Type B pancreatic cell (in vitro differentiated cells): Measurements from ENCODE around the gene RIPOR1. TPM values are rescaled to one million over a fixed set of nuclear protein-coding genes. Genes with fewer than 3 reads are reported as not detected.

ENCODE experiments used
- DNase-seq: peaks from one replicate; pipeline ENCODE4 v3.0.0; 2021; ENCODE audit warnings: mixed read lengths; ENCODE audit not compliant: unreplicated experiment; ENCODE audit errors: extremely low spot score
- H3K27ac Mint-ChIP-seq: 2 replicates; pipeline ENCODE4 v1.8.0; 2021; ENCODE audit warnings: mild to moderate bottlenecking, mixed read lengths
- H3K27me3 Mint-ChIP-seq: 2 replicates; pipeline ENCODE4 v1.8.0; 2021; ENCODE audit warnings: mixed read lengths
- H3K36me3 Mint-ChIP-seq: 2 replicates; pipeline ENCODE4 v1.8.0; 2021; ENCODE audit warnings: mixed read lengths
- H3K4me1 Mint-ChIP-seq: one replicate; pipeline ENCODE4 v1.8.0; 2021; ENCODE audit warnings: mixed read lengths; ENCODE audit not compliant: unreplicated experiment
- H3K4me3 Mint-ChIP-seq: 2 replicates; pipeline ENCODE4 v1.8.0; 2021; ENCODE audit warnings: mild to moderate bottlenecking, mixed read lengths
- H3K9me3 Mint-ChIP-seq: 2 replicates; pipeline ENCODE4 v1.8.0; 2021; ENCODE audit warnings: mixed read lengths
- total RNA-seq: library from RNA; stranded (reverse); gene quantifications from 2 replicates; pipeline ENCODE4 v1.2.1, GENCODE V29; 2021; ENCODE audit warnings: low replicate concordance
- TF ChIP-seq, protein P1 (sequence below): fragments of 200-600 bp; sonication (generic); conservative IDR thresholded peaks from 2 replicates; pipeline ENCODE4 v1.5.0; 2021; ENCODE audit warnings: antibody characterized with exemption, mild to moderate bottlenecking

RIPOR1 gene
- total RNA-seq, 1 donor from 2014 or later = 43.1 TPM

DNA sequence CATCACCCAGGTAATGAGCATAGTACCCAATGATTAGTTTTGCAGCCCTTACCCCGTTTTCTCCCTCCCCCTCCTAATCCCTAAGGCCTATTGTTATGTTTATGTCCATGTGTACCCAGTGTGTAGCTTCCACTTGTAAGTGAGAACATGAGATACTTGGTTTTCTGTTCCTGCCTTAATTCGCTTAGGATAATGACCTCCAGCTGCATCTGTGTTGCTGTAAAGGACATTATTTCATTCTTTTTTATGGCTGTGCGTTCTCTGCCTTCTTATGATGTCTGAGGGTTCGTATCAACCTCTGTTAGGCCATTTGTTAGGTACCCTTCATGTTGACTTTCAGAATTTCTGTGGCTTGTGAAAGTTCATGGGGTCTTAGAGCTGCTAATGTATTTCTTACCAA is 64.7 kb downstream of the RIPOR1 start:
- H3K4me3 Mint-ChIP-seq = no peak overlapping the region
- no peak for DNase-seq
- no peak overlapping the region for H3K27ac Mint-ChIP-seq

DNA sequence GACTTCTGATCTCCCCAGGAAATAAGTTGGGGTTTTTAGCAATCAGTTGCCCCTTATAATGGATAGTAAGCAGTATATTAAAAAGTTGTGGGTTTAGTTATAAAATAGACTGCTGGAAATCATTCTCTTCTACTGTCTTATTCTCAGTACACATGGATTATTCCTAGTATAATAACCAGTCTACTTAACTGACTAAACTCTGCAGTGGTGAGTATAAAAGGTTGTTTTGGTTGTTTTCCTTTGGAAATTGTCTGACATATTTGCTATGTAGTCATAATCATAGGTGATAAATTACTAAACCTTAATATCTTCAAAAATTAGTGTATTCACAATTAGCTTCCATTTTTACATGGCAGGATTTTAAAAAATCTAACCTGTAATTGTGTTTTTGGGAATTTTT is 65.1 kb downstream of the RIPOR1 start:
- DNase-seq = no peak
- peaks cover 22% of the 10 kb centered on the region for H3K36me3 Mint-ChIP-seq
- H3K9me3 Mint-ChIP-seq = no peaks in the 10 kb centered on the region
- H3K4me1 Mint-ChIP-seq = peaks cover 14% of the 10 kb centered on the region
- no peaks in the 10 kb centered on the region for H3K27me3 Mint-ChIP-seq
- TF ChIP-seq, protein P1, sequence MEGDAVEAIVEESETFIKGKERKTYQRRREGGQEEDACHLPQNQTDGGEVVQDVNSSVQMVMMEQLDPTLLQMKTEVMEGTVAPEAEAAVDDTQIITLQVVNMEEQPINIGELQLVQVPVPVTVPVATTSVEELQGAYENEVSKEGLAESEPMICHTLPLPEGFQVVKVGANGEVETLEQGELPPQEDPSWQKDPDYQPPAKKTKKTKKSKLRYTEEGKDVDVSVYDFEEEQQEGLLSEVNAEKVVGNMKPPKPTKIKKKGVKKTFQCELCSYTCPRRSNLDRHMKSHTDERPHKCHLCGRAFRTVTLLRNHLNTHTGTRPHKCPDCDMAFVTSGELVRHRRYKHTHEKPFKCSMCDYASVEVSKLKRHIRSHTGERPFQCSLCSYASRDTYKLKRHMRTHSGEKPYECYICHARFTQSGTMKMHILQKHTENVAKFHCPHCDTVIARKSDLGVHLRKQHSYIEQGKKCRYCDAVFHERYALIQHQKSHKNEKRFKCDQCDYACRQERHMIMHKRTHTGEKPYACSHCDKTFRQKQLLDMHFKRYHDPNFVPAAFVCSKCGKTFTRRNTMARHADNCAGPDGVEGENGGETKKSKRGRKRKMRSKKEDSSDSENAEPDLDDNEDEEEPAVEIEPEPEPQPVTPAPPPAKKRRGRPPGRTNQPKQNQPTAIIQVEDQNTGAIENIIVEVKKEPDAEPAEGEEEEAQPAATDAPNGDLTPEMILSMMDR = no peak
- no peak overlapping the region for H3K4me3 Mint-ChIP-seq
- H3K27ac Mint-ChIP-seq = no peak overlapping the region

More for the DNA sequence above, 64.7 kb downstream of the RIPOR1 start:
- TF ChIP-seq, protein P1 = no peak
- peaks cover 21% of the 10 kb centered on the region for H3K36me3 Mint-ChIP-seq
- no peaks in the 10 kb centered on the region for H3K9me3 Mint-ChIP-seq
- peaks cover 14% of the 10 kb centered on the region for H3K4me1 Mint-ChIP-seq
- H3K27me3 Mint-ChIP-seq = no peaks in the 10 kb centered on the region

DNA sequence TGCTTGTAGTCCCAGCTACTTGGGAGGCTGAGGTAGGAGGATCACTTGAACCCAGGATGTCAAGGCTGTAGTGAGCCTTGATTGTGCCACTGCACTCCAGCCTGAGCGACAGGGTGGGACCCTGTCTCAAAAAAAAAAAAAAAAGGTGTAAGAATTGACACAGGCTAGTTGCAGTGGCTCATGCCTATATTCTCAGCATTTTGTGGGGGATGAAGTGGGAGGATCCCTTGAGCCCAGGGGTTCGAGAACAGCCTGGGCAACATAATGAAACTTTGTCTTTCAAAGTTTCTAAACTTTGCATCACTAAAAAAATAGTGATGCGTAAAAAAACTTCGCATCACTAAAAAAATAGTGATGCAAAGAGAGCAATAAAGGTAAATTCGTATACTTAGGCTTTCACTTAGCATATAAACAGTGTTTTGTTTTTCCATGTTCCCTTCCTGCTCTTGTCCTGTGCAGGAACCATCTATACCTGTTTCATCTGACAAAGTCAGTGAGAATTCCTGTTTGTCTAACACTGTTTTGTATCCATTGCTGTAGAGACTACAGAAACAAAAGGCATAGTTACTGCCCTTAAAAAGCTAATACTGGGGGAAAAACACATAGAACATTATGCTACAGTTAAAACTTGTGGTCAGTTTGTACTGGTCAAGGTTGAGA is 65.8 kb downstream of the RIPOR1 start:
- TF ChIP-seq, protein P1 = no peak
- H3K36me3 Mint-ChIP-seq = peaks cover 22% of the 10 kb centered on the region
- peak overlapping the region; percentile 48 for H3K27ac Mint-ChIP-seq
- no peaks in the 10 kb centered on the region for H3K9me3 Mint-ChIP-seq
- H3K4me3 Mint-ChIP-seq = no peak overlapping the region
- H3K27me3 Mint-ChIP-seq = no peaks in the 10 kb centered on the region
- no peak for DNase-seq
- peaks cover 14% of the 10 kb centered on the region for H3K4me1 Mint-ChIP-seq

DNA sequence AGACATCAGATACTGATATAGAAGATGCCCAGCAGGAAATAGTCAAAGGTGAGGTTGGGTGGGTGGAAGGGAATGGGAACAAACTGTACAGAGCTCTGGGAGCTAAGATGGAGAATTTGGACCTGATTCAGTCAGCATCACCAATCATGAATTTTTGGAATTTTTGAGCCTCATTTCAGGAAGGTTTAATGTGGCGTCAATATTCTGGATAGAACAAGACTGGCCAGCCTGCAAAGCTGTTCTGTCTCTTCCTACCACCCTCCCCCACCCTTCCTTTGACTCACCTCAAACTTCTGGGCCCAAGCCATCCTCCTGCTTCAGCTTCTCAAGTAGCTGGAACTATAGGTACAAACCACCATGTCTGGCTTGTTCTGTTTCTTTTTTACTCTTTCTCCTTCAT is 66.3 kb downstream of the RIPOR1 start:
- Mint-ChIP-seq H3K27me3 (no peaks in the 10 kb centered on the region), H3K4me1 (peaks cover 19% of the 10 kb centered on the region)
- TF ChIP-seq, protein P1 = no peak

More for the DNA sequence above, 66.3 kb downstream of the RIPOR1 start:
- no peak overlapping the region for H3K4me3 Mint-ChIP-seq
- DNase-seq = no peak
- H3K36me3 Mint-ChIP-seq = peaks cover 24% of the 10 kb centered on the region
- peak overlapping the region; percentile 48 for H3K27ac Mint-ChIP-seq
- H3K9me3 Mint-ChIP-seq = no peaks in the 10 kb centered on the region

Other genes with a start within 250 kb of the RIPOR1 start
- gene PLEKHG4, start 249.3 kb upstream of the RIPOR1 start, total RNA-seq = 2.9 and 3.8 TPM in 2 replicates
- 0.56 TPM in 1 of 2 replicates, not detected in the other for gene KCTD19, start 202.1 kb upstream of the RIPOR1 start, total RNA-seq
- 0.38 and 1.1 TPM in 2 replicates for gene LRRC36, start 202.0 kb upstream of the RIPOR1 start, total RNA-seq
- 39.3 and 44.5 TPM in 2 replicates for gene TPPP3, start 135.3 kb upstream of the RIPOR1 start, total RNA-seq
- 10.1 and 11.3 TPM in 2 replicates for gene ZDHHC1, start 112.4 kb upstream of the RIPOR1 start, total RNA-seq
- 5.4 and 8.5 TPM in 2 replicates for gene HSD11B2, start 97.7 kb upstream of the RIPOR1 start, total RNA-seq
- 73.5 and 94.4 TPM in 2 replicates for gene ATP6V0D1, start 47.7 kb upstream of the RIPOR1 start, total RNA-seq
- not detected in 2 replicates for gene AGRP, start 45.3 kb upstream of the RIPOR1 start, total RNA-seq
- gene CTCF, start 33.7 kb downstream of the RIPOR1 start, total RNA-seq = 48.4 and 57.8 TPM in 2 replicates
- 2.8 and 3.4 TPM in 2 replicates for gene CARMIL2, start 116.3 kb downstream of the RIPOR1 start, total RNA-seq
- 19.9 and 31.6 TPM in 2 replicates for gene ACD, start 131.4 kb downstream of the RIPOR1 start, total RNA-seq
- 4.7 and 6.5 TPM in 2 replicates for gene PARD6A, start 132.1 kb downstream of the RIPOR1 start, total RNA-seq
- gene ENKD1, start 137.9 kb downstream of the RIPOR1 start, total RNA-seq = 12.2 and 18.8 TPM in 2 replicates
- 1.5 and 2.8 TPM in 2 replicates for gene C16orf86, start 138.0 kb downstream of the RIPOR1 start, total RNA-seq
- gene GFOD2, start 190.5 kb downstream of the RIPOR1 start, total RNA-seq = 31.7 and 34.3 TPM in 2 replicates